ENCODE measurements around the gene ABLIM1. TPM values are rescaled to one million over a fixed set of nuclear protein-coding genes. Genes with fewer than 3 reads are reported as not detected.
A peak's percentile ranks its signal among the peaks of the same experiment; 100 is the strongest.

The ABLIM1 gene
- total and polyA plus RNA-seq, 4 donors: 72.1 to 103 (median 95.7) TPM

- H3K27ac ChIP-seq (ENCODE audit: low read depth, low read length): no peak overlapping the region
- WGBS (ENCODE audit: insufficient coverage): no CpG with 5 or more reads among the region's 2 CpGs
- H3K4me1 ChIP-seq (ENCODE audit: control insufficient read depth, insufficient read depth, low read length): no peaks in the 10 kb centered on the region
- H3K9me3 ChIP-seq (ENCODE audit: control insufficient read depth, insufficient read depth, low read length): no peaks in the 10 kb centered on the region
- no peak overlapping the region for H3K4me3 ChIP-seq (ENCODE audit: low read depth, low read length)
- no peaks in the 10 kb centered on the region for H3K27me3 ChIP-seq (ENCODE audit: control insufficient read depth, insufficient read depth, low read length)
- DNase-seq (ENCODE audit: low read depth in 4 of 6, low spot score in 6 of 6): no peak
- H3K36me3 ChIP-seq (ENCODE audit: control insufficient read depth, insufficient read depth, low read length): no peaks in the 10 kb centered on the region
Measured at GRCh38 chr10:114498413-114499111, 159.5 kb downstream of the ABLIM1 start.

GRCh38 chr10:114495303-114495702 is 162.8 kb downstream of the ABLIM1 start:
- Histone ChIP-seq H3K27me3 (ENCODE audit: control insufficient read depth, insufficient read depth, low read length) (no peaks in the 10 kb centered on the region), H3K4me1 (ENCODE audit: control insufficient read depth, insufficient read depth, low read length) (peaks cover 6% of the 10 kb centered on the region), H3K9me3 (ENCODE audit: control insufficient read depth, insufficient read depth, low read length) (no peaks in the 10 kb centered on the region), H3K27ac (ENCODE audit: low read depth, low read length) (no peak overlapping the region), H3K4me3 (ENCODE audit: low read depth, low read length) (no peak overlapping the region), H3K36me3 (ENCODE audit: control insufficient read depth, insufficient read depth, low read length) (no peaks in the 10 kb centered on the region)
- WGBS (ENCODE audit: insufficient coverage): 86% methylated on average over 1 of the region's 3 CpGs
- DNase-seq (ENCODE audit: low read depth in 4 of 6, low spot score in 6 of 6): no peak

GRCh38 chr10:114492351-114493037 is 165.6 kb downstream of the ABLIM1 start:
- Histone ChIP-seq H3K4me3 (ENCODE audit: low read depth, low read length) (no peak overlapping the region), H3K36me3 (ENCODE audit: control insufficient read depth, insufficient read depth, low read length) (no peaks in the 10 kb centered on the region), H3K27me3 (ENCODE audit: control insufficient read depth, insufficient read depth, low read length) (no peaks in the 10 kb centered on the region), H3K27ac (ENCODE audit: low read depth, low read length) (no peak overlapping the region), H3K9me3 (ENCODE audit: control insufficient read depth, insufficient read depth, low read length) (no peaks in the 10 kb centered on the region), H3K4me1 (ENCODE audit: control insufficient read depth, insufficient read depth, low read length) (peaks cover 14% of the 10 kb centered on the region)
- peak in 1 of 6 donors; percentile 71 for DNase-seq (ENCODE audit: low read depth in 4 of 6, low spot score in 6 of 6)
- 82% methylated on average over 2 of the region's 4 CpGs for WGBS (ENCODE audit: insufficient coverage)

GRCh38 chr10:114491933-114492332 is 166.1 kb downstream of the ABLIM1 start:
- H3K27ac ChIP-seq (ENCODE audit: low read depth, low read length): no peak overlapping the region
- no peaks in the 10 kb centered on the region for H3K27me3 ChIP-seq (ENCODE audit: control insufficient read depth, insufficient read depth, low read length)
- no peaks in the 10 kb centered on the region for H3K9me3 ChIP-seq (ENCODE audit: control insufficient read depth, insufficient read depth, low read length)
- WGBS (ENCODE audit: insufficient coverage): 26% methylated on average over 3 of the region's 4 CpGs
- peak in 1 of 6 donors; percentile 49 for DNase-seq (ENCODE audit: low read depth in 4 of 6, low spot score in 6 of 6)
- H3K4me1 ChIP-seq (ENCODE audit: control insufficient read depth, insufficient read depth, low read length): peaks cover 14% of the 10 kb centered on the region
- no peak overlapping the region for H3K4me3 ChIP-seq (ENCODE audit: low read depth, low read length)
- no peaks in the 10 kb centered on the region for H3K36me3 ChIP-seq (ENCODE audit: control insufficient read depth, insufficient read depth, low read length)

GRCh38 chr10:114491419-114491818 is 166.7 kb downstream of the ABLIM1 start:
- no peak overlapping the region for H3K27ac ChIP-seq (ENCODE audit: low read depth, low read length)
- no peaks in the 10 kb centered on the region for H3K9me3 ChIP-seq (ENCODE audit: control insufficient read depth, insufficient read depth, low read length)
- H3K4me1 ChIP-seq (ENCODE audit: control insufficient read depth, insufficient read depth, low read length): peaks cover 14% of the 10 kb centered on the region
- 40% methylated on average over 1 of the region's 3 CpGs for WGBS (ENCODE audit: insufficient coverage)
- H3K27me3 ChIP-seq (ENCODE audit: control insufficient read depth, insufficient read depth, low read length): no peaks in the 10 kb centered on the region
- no peak overlapping the region for H3K4me3 ChIP-seq (ENCODE audit: low read depth, low read length)
- peak in 1 of 6 donors; percentile 66 for DNase-seq (ENCODE audit: low read depth in 4 of 6, low spot score in 6 of 6)
- H3K36me3 ChIP-seq (ENCODE audit: control insufficient read depth, insufficient read depth, low read length): no peaks in the 10 kb centered on the region

GRCh38 chr10:114489521-114490310 is 168.4 kb downstream of the ABLIM1 start:
- peak in 2 of 6 donors; percentile 45 to 61 for DNase-seq (ENCODE audit: low read depth in 4 of 6, low spot score in 6 of 6)
- Histone ChIP-seq H3K9me3 (ENCODE audit: control insufficient read depth, insufficient read depth, low read length) (no peaks in the 10 kb centered on the region), H3K27me3 (ENCODE audit: control insufficient read depth, insufficient read depth, low read length) (no peaks in the 10 kb centered on the region), H3K4me1 (ENCODE audit: control insufficient read depth, insufficient read depth, low read length) (peaks cover 14% of the 10 kb centered on the region), H3K27ac (ENCODE audit: low read depth, low read length) (peak overlapping the region; percentile 55), H3K36me3 (ENCODE audit: control insufficient read depth, insufficient read depth, low read length) (peaks cover 4% of the 10 kb centered on the region), H3K4me3 (ENCODE audit: low read depth, low read length) (no peak overlapping the region)
- WGBS (ENCODE audit: insufficient coverage): 38% methylated on average over 12 of the region's 14 CpGs

- Histone ChIP-seq H3K4me3 (ENCODE audit: low read depth, low read length) (no peak overlapping the region), H3K9me3 (ENCODE audit: control insufficient read depth, insufficient read depth, low read length) (no peaks in the 10 kb centered on the region), H3K36me3 (ENCODE audit: control insufficient read depth, insufficient read depth, low read length) (peaks cover 7% of the 10 kb centered on the region), H3K4me1 (ENCODE audit: control insufficient read depth, insufficient read depth, low read length) (peaks cover 20% of the 10 kb centered on the region), H3K27ac (ENCODE audit: low read depth, low read length) (no peak overlapping the region), H3K27me3 (ENCODE audit: control insufficient read depth, insufficient read depth, low read length) (no peaks in the 10 kb centered on the region)
- no peak for DNase-seq (ENCODE audit: low read depth in 4 of 6, low spot score in 6 of 6)
- 92% methylated on average over 4 of the region's 9 CpGs for WGBS (ENCODE audit: insufficient coverage)
Measured at GRCh38 chr10:114487815-114488536, 170.1 kb downstream of the ABLIM1 start.

GRCh38 chr10:114486938-114487814 is 170.9 kb downstream of the ABLIM1 start:
- no peak overlapping the region for H3K4me3 ChIP-seq (ENCODE audit: low read depth, low read length)
- H3K27me3 ChIP-seq (ENCODE audit: control insufficient read depth, insufficient read depth, low read length): no peaks in the 10 kb centered on the region
- H3K4me1 ChIP-seq (ENCODE audit: control insufficient read depth, insufficient read depth, low read length): peaks cover 21% of the 10 kb centered on the region
- 86% methylated on average over 2 of the region's 10 CpGs for WGBS (ENCODE audit: insufficient coverage)
- H3K9me3 ChIP-seq (ENCODE audit: control insufficient read depth, insufficient read depth, low read length): no peaks in the 10 kb centered on the region
- DNase-seq (ENCODE audit: low read depth in 4 of 6, low spot score in 6 of 6): no peak
- peaks cover 7% of the 10 kb centered on the region for H3K36me3 ChIP-seq (ENCODE audit: control insufficient read depth, insufficient read depth, low read length)
- no peak overlapping the region for H3K27ac ChIP-seq (ENCODE audit: low read depth, low read length)

Data from spinal cord (tissue), 10 donors.